Eye (tissue), 1 donor: ENCODE data around the gene GPR107.
A peak's percentile ranks its signal among the peaks of the same experiment; 100 is the strongest.
"Not testable (repeated sequence)": the region's sequence is repeated elsewhere in the genome, so short reads cannot be mapped to it uniquely, and the experiment has no call there.

Source experiments
- DNase-seq: peaks from one replicate; pipeline ENCODE4 v3.0.0-alpha.2; 2015

GPR107 gene

DNA sequence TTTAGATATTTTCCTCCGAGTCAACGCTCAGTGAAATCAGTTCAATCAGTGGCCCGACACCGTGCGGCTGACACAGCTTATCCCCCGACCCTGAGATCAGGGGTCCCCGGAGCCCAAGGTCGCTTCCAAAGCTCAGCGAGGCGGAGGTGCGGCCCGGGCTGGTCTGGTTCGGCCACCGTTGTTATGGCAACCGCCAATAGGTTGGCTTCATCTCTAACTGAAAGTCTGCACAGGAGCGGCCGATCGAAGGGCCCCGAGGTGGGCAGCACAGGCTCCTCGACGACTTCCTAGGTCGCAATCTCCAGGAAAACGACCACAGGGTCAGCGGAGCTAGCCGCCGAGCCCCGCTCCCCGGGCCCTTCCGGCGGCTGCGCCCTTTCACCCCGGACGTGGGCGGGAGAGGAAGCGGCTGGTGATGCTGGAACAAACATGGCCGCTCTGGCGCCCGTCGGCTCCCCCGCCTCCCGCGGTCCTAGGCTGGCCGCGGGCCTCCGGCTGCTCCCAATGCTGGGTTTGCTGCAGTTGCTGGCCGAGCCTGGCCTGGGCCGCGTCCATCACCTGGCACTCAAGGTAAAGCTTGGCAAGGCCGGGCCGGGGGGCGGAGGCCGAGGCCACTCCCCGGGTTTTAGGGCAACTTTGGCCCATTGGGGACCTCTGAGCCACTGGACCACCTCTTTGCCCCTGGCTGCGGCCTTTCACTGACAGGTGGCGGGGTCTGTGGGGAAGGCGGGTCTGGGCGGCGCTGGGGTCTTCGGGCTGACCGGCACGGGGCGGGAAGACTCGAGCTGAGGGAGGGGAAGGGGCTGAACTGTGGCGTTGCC is at the start of gene GPR107:
GPR107 (plus strand) TSS at position 403 of the 821 bp plus-strand sequence; CDS start at position 430, 27 bp downstream.
- peak; percentile 93 for DNase-seq

- no peak for DNase-seq
These were observed 49.7 kb upstream of the GPR107 start for GRCh38 chr9:130003943-130004552.

GRCh38 chr9:130006952-130007351 is 46.8 kb upstream of the GPR107 start:
- DNase-seq = not testable (repeated sequence)

DNA sequence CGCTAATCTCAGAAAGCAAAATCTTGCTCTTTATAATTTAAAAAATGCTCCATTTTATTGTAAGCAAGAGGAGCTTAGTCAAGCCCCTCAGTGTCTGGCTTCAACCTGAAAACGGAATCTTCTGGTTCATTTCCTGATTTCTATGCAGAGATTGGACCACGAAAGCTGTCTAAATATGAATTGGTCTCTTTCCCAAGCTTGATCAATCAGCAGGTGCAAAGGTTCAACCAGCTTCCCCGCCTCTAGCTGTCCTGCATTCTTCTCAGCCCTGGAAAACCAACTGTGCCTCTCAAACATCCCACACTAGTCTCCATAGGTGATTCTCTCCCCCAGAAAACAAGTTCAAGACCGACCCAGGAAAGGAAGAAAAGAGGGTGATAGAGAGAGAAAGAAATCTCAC is 45.2 kb upstream of the GPR107 start:
- no peak for DNase-seq

DNA sequence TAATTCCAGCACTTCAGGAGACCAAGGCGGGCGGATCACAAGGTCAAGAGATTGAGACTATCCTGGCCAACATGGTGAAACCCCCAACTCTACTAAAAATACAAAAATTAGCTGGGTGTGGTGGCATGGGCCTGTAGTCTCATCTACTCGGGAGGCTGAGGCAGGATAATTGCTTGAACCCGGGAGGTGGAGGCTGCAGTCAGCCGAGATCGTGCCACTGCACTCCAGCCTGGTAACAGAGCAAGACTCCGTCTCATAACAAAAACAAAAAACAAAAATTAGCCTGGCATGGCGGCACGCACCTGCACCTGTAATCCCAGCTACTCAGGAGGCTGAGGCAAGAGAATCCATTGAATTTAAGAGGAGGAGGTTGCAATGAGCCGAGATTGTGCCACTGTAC is 44.2 kb upstream of the GPR107 start:
- not testable (repeated sequence) for DNase-seq

DNA sequence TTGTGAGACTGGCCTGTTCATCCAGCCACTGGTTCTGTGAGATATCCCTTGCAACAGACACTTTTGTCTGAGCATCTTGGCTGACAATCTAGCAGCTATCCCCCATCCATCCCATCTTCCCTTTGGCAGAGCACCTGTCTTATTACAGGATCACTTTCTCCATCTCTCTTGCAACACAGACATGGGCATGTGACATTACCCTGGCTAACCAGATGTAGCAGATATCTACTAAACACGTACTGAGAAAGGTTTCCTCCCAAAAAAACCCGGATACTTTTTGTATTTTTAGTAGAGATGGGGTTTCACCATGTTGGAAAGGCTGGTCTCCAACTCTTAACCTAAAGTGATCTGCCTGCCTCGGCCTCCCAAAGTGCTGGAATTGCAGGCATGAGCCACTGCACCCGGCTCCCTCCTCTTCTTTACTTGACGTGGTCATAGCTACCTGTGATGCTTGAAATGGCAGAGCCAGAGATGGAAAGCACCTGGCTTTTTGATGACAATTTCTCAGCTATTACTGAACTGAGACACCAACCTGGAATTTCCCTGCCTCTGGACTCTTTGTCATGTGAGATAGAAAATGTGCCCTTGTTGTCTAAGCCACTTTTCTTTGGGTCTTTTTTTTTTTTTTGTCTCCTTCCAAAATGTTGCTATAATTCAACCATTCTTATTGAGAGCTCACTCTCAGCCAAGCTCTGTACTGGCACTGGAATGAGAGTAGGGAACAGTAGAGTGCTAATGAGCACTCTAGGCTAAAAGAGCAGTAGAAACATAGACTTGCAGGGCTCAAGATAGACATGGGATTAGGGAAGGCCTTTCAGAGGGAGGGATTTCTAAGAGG is 43.3 kb upstream of the GPR107 start:
- no peak for DNase-seq

GRCh38 chr9:130013326-130013725 is 40.4 kb upstream of the GPR107 start:
- no peak for DNase-seq

GRCh38 chr9:130015353-130016019 is 38.2 kb upstream of the GPR107 start:
- no peak for DNase-seq

DNA sequence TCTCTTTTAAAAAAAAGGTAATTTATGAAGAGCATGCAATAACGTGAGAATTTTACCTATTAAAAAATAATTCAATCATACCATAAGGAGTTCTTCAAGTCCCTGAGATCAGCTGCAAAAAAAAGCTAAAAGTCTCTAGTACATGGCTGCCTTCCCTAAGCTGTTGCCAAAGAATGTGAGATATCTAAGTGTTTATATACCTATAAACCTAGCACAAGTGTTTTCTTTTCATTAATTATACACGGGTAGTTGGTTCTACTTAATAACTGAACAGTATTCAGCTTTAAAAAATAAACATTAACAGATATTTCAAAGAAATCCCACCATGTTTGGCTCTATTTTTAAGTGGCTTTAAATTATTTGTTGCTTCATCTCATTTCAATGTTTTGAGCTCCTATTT is 36.6 kb upstream of the GPR107 start:
- DNase-seq = no peak

GRCh38 chr9:130017510-130017909 is 36.2 kb upstream of the GPR107 start:
- DNase-seq = not testable (repeated sequence)

DNA sequence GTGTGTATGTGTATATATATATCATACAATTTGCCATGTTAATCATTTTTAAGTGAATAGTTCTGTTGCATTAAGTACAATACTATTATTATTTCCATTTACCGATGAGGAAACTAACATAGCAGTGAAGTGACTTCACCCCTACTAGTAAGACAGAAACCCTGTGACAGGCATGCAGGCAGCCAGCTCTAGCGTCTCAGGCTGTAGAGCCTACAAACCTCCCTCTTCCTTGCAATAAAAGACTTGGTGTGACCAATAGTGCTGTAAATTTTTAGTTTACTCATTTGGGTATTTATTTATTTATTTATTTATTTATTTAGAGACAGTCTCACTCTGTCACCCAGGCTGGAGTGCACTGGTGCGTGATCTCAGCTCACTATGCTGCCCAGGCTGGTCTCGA is 35.4 kb upstream of the GPR107 start:
- no peak for DNase-seq

GRCh38 chr9:130020618-130021017 is 33.1 kb upstream of the GPR107 start:
- DNase-seq = no peak

DNA sequence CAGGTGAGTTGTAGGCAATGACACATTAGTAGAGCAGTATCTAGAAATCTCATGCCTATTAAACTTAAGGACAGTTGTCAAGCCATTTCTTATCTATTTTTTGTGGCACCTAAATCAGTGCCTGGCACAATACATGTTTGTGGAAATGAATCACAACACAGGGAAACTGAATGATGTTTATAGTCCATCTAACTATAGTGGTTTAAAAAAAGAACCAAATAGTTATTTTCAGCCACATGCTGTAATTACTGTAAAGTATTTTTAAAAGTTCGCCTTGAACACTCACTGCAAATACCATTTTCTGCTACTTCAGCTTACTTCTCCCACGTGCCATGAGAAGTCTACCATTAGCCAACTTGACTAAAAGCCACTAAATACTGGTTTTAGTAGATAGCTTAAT is 32.6 kb upstream of the GPR107 start:
- no peak for DNase-seq

DNA sequence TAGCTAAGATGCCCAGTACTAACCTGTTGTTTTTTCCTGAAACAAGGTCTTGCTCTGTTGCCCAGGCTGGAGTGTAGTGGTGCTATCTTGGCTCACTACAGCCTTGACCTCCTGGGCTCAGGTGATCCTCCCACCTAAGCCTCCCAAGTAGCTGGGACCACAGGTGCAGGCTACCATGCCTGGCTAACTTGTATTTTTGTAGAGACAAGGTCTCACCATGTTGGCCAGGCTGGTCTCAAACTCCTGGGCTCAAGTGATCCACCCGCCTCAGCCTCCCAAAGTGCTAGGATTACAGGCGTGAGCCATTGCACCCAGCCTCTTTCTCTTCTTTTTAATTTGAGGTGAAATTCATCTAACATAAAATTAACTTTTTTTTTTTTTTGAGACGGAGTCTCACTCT is 31.9 kb upstream of the GPR107 start:
- DNase-seq = not testable (repeated sequence)

DNA sequence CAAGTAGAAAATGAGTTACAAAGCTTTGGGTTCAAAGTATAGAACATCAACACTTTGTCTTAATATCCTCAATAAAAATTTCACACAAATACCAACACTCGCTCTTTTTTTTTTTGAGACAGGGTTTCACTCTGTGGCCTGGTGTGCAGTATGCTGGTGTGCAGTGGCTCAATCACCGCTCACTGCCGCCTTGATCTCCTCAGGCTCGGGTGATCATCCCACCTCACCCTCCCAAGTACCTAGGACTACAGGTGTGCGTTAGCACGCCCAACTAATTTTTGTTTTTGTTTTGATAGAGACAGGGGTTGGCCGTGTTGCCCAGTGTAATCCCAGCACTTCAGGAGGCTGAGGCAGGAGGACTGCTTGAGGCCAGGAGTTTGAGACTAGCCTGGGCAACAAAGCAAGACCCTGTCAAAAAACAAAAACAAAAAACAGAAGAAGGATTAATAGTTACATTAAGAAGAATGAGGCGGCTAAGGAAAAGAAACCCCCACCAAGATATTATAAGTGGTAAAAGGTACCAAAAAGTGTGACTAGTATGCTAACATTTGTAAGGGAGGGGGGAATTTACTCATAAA is 31.1 kb upstream of the GPR107 start:
- no peak for DNase-seq

- DNase-seq = no peak
These were observed 30.4 kb upstream of the GPR107 start for GRCh38 chr9:130023144-130023787.

DNA sequence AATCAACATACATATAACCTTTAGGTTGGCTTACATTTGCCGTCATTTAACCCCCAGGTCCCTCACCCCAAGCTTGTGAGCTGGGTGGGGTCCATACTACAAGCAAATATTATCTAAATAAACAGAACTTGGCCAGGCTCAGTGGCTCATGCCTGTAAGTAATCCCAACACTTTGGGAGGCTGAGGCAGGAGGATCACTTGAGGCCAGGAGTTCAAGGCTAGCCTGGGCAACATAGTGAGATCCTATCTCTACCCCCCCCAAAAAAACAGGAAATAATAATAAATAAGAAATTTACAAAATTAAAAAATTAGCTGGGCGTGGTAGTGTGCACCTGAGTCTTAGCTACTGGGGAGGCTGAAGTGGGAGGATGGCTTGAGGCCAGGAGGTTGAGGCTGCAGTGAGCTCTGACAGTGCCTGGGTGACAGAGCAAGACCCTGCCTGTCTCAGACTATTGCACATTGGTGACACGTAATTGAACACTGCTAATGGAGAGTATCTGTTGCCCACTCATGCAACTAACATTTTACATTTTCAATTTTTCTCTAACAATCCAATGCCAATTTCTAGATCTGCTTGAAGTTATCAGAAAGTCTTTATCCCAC is 29.6 kb upstream of the GPR107 start:
- no peak for DNase-seq

- no peak for DNase-seq
These were observed 29.1 kb upstream of the GPR107 start for GRCh38 chr9:130024597-130024994.

- no peak for DNase-seq
These were observed 26.9 kb upstream of the GPR107 start for GRCh38 chr9:130026583-130027340.

DNA sequence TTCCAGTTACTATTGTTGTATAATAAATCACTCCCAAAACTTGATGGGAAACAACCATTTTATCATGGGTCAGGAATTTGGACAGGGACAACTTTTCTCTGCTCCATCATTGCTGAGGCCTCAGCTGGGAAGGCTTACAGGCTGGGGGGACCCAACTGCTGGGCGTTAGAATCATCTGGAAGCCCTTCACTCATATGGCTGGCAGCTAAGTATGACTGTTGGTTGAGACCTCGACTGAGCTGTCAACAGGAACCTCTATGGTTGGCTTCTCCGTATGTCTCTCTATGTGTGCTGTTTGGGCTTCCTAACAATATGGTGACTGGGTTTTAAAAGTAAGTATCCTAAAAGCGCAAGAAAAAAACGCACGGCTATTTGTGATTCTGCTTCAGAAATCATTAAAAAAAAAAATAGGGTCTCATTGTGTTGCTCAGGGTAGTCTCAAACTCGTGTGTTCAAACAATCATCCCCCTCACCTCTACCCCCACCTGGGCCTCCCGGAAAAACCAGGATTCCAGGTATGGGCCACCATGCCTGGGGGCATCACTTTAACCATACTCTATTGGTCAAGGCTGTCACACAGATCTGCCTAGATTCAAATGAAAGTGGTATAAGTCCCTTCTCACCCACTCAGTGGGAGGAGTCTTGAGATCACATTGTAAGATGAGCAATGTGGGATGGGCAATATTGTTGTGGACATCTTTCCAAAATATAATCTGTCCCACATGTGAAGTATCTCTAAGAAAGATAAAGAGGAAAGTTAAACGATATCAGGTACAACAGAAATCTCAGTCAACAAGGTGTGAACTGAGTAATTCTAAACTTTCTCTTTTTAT is 26.0 kb upstream of the GPR107 start:
- DNase-seq = no peak
